ENCODE measurements around the gene STAT6.
A peak's percentile ranks its signal among the peaks of the same experiment; 100 is the strongest.

Gene STAT6

GRCh38 chr12:57099766-57100165 lies 11.4 kb downstream of the STAT6 start:
- DNase-seq: no peak

- no peak for DNase-seq
Observed at GRCh38 chr12:57099047-57099714, 12.0 kb downstream of the STAT6 start.

GRCh38 chr12:57098546-57098945 lies 12.6 kb downstream of the STAT6 start:
- DNase-seq: no peak

- DNase-seq: no peak
Observed at GRCh38 chr12:57097554-57097835, 13.7 kb downstream of the STAT6 start.

GRCh38 chr12:57096748-57097553 lies 14.2 kb downstream of the STAT6 start:
- DNase-seq: no peak

GRCh38 chr12:57096099-57096572 lies 15.0 kb downstream of the STAT6 start:
- no peak for DNase-seq

GRCh38 chr12:57095440-57095839 lies 15.7 kb downstream of the STAT6 start:
- no peak for DNase-seq

- DNase-seq: no peak
Observed at GRCh38 chr12:57094208-57095160, 16.7 kb downstream of the STAT6 start.

GRCh38 chr12:57093415-57094207 lies 17.6 kb downstream of the STAT6 start:
- peak; percentile 64 for DNase-seq

- no peak for DNase-seq
Observed at GRCh38 chr12:57092876-57093414, 18.2 kb downstream of the STAT6 start.

- no peak for DNase-seq
Observed at GRCh38 chr12:57092529-57092862, 18.7 kb downstream of the STAT6 start.

GRCh38 chr12:57091638-57092528 lies 19.3 kb downstream of the STAT6 start:
- no peak for DNase-seq

- DNase-seq: no peak
Observed at GRCh38 chr12:57090924-57091637, 20.1 kb downstream of the STAT6 start.

- no peak for DNase-seq
Observed at GRCh38 chr12:57090490-57090889, 20.7 kb downstream of the STAT6 start.

- DNase-seq: peak; percentile 55
Observed at GRCh38 chr12:57089271-57090245, 21.6 kb downstream of the STAT6 start.

- DNase-seq: peak; percentile 90
Observed at GRCh38 chr12:57088354-57089270, 22.6 kb downstream of the STAT6 start, which contains the start of gene NAB2. Gene NAB2 (plus strand): TSS chr12:57089114. CDS start chr12:57089272, 158 bp downstream.

GRCh38 chr12:57087691-57088353 lies 23.3 kb downstream of the STAT6 start:
- DNase-seq: peak; percentile 85
